ENCODE results near the gene TSPAN13.

- TF ChIP-seq CTCF (IDR thresholded peaks at IDR 0.05; ENCODE audit: low read depth, low read length, poor library complexity, severe bottlenecking) (no peak), EZH2phosphoT487 (IDR thresholded peaks at IDR 0.05; ENCODE audit: borderline replicate concordance, low read length) (no peak)
Observed at GRCh38 chr7:16715928-16716327, 37.6 kb upstream of the TSPAN13 start.

All from DOHH2 (cell line).